HG02970 (cell line): ENCODE results near the gene VAPB.

Experiments used
- ATAC-seq: cut with Tn5 transposase; IDR thresholded peaks from one replicate; pipeline ENCODE4 v1.9.1; 2021; ENCODE audit warnings: mild to moderate bottlenecking, moderate library complexity, moderate number of reproducible peaks; ENCODE audit not compliant: unreplicated experiment, low FRiP score

The VAPB gene

DNA sequence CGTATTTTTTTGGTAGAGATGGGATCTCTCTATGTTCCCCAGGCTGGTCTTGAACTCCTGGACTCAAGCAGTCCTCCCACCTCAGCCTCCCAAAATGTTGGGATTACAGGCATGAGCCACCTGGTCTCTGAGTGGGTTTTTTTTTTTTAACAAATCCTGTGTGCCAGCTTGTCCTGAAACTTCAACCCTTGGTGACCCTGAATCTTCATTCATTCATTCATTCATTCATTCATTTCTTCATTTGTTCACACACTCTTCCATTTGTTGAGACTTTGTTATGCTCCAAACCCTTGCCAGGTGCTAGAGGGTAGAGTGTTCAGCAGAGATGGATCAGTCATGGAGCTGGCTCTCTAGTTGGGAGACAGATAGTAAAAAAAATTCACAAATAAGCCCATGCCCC, 12.0 kb upstream of the VAPB start:
- no peak for ATAC-seq

DNA sequence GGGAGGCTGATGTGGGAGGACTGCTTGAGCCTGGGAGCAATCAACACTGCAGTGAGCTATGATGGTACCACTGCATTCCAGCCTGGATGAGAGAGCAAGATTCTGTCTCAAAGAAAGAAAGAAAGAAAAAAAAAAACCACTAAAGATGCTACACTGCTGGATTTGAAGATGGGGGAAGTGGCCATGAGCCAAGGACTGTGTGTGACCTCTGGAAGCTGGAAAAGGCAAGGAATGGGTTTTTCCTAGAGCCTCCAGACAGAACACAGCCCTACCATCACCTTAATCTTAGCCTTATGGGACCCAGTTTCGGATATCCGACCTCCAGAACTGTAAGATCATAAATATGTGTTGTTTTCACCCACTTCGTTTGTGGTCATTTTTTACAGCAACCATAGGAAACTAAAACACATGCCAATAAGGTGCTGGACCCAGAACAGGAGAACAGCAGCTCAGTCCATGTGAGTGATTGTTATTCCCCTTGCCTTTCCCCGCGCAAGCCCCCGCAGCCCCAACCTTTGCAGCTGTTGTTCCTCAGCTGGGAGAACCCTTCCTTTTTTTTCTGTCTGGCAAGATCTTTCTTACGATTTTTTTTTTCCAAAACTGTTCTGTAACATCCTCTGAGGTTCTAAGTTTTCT, 11.1 kb upstream of the VAPB start:
- no peak for ATAC-seq

DNA sequence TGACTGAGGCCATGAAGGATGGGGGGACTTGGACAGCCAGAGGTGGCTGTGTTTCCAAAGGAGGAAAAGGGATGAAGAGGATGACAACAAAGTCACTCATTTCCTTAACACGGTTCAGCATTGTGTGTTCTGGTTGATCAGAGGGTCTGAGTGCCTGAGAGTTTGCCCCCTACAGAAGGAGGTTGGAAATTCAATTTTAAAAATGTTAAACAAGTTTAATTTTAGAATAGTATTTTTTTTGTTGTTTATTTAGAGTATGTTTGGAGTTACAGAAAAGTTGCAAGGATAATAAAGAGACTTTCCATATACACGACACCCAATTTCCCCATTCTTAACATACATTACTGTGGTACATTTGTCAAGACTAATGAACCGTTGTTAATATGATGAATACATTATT, 10.3 kb upstream of the VAPB start:
- no peak for ATAC-seq

DNA sequence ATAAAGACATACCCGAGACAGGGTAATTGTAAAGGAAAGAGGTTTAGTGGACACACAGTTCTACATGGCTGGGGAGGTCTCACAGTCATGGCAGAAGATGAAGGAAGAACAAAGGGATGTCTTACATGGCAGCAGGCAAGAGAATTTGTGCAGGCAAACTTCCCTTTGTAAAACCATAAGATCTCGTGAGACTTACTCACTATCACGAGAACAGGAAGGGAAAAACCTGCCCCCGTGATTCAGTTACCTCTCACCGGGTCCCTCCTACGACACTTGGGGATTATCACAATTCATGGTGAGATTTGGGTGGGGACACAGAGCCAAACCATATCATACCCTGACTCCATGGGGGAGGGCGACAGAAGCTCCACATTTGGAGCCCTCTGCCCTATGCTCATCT, 7.4 kb upstream of the VAPB start:
- ATAC-seq, result no peak

DNA sequence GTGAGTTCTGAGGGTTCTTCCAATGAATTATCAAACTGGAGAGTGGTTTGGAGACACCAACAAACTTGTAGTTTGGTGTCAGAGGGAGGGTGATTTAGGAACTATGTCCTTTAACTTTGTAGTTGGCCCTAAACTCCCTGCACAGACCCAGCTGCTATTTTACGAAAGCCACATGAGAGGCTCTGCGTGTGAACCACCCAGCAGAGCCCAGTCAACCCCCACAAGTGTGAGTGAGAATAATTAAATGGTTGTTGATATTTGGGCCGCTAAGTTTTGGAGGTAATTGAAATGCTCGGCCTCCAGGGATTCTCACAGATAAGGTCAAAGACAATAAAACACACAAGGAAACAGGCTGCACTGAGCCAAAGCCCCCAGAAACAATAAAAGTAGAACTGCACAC, 6.9 kb upstream of the VAPB start:
- no peak for ATAC-seq

DNA sequence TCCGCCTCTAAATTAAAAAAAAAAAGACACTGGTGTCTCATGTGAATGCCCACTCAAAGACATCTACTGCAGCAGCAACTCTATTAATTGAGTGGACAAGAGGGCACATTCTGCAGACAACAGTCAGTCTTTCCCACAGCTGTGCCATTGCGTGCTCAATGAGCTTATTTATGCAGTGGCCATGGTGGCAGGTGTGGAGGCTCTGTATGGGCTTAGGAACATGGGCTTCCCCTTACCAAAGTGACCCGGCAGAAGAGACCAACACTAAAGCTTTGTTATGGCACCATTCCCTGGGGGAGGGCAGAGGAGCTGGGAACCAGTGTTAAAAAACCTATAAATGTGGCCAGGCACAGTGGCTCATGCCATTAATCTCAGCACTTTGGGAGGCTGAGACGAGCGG, 4.2 kb upstream of the VAPB start:
- no peak for ATAC-seq

DNA sequence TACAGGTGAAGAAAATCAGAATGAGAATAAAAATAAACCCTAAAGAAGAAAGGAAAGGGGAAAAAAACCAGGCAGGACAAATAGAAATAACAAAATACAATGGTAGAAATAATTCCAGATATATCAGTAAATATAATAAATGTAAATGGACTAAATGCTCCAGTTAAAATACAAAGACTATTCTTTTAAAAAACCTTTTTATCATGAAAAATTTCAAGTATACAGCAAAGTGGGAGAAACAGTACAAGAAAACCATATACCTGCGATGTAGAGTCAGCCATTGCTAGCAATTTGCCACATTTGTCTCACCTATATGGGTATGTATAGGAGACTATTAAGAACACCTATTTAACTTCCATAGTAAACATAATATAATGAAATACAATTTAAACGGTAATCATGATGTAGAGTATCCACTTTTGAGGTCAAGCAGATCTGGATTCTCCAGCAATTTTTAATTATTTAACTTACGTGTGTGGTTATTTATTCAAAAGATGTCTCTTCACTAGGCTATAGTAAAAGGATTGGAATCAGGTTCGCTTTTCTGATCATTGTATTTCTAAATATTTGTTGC, 914 bp upstream of the VAPB start:
- ATAC-seq, result no peak

DNA sequence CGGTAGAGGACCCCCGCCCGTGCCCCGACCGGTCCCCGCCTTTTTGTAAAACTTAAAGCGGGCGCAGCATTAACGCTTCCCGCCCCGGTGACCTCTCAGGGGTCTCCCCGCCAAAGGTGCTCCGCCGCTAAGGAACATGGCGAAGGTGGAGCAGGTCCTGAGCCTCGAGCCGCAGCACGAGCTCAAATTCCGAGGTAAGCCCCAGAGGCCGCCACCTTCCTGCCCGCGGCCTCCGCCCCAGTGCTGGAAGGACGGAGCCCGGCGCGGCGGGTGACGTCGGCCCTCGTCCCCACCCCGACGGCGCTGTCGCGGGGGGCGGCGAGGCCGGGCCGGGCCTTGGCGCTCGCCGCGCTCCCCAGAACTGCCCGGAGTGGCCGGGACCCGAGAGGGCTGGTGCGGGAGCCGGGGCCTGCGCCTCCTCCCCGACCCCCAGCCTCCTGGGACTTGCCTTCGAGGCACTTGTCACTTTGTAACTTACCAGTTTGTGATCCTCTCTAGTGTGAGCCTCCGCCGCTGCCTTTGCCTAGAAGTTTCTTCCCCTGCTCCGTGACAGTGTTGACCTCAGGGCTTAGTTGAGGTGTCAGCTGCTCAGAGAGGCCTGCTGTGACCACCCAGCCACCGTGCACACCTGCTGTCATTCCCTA, 417 bp downstream of the VAPB start:
- peak; percentile 21 for ATAC-seq

DNA sequence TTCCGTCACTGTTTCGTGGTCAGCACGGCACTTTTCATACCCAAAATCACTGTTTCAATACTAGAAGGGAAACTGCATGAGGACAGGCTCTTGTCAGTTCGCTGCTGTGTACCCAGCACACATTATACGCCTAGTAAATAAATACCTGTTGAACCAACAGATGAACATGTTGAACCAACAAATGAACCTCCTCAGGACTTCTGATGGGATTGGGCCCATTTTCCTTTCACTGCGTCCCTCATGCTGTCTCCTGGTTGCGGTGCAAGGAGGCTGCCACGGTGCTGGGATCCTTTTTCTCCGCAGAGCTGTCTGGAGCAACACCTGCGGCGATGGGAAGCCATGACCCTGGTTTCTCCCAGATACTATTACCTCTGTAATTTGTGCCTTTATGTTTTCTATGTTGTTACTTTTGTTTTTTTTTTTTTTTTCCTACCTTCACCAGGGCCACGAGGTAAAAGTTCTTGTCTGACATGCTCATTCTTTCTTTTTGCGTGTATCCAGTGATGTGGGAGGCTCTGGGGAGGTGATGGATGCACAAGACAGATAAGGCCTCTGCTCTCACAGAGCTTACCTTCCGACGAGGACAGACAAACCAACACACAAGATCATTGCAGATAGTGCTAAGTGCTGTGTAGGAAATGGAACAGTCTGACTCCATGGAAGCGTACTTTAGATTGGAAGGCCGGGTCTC, 1.1 kb downstream of the VAPB start:
- no peak for ATAC-seq

DNA sequence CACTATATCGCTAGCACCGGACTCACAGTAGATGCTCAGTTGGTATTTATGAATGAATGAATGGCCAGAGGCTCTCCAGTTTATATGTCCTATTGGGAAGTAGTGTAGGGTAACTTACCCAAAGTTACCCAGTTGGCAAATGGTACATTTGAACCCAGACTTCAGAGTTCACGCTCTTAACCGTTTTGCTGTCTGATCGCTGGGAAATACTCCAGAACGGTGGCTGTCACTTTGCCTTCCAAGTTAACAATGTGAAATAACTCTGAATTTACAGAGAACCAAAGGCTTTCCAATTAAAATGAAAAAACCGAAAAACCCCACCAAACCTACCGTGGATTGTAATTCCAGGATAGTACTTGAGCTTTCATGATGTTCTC, 1.6 kb downstream of the VAPB start:
- no peak for ATAC-seq

DNA sequence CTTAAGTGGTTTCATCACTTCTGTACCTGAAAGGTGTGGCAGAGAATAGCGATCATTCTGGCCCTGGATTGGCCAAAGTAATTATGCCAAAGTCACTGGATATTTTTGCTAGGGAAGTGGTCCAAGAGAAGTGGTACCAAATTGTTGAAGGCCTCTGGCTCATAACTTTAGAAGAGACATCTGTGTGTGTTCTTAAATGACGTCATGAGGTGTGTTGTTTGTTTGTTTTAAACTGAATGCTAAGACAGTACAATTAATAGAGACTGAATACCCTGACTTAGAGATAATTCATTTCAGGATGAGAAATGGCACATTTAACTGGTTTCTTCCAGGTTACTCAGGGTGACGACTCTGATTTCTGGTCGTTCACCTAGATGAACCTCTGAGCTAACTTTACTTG, 3.3 kb downstream of the VAPB start:
- no peak for ATAC-seq

DNA sequence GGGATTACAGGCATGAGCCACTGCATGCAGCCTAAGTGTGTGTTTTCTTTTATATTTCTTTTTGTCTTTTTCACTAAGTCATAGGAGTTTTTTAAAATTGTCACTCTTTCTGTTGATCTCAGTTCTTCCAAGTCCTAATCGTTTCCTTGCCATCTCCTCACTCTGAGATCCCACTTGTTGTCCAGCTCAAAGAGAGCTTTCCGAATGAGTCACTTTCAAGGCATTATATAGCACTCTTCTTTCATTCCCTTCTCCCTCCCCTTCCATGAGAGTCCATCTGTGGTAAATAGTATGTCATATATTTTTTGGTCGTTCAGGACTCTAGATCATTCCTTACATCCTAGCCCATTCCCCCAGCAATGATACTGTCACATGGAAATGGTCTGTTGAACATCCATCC, 4.3 kb downstream of the VAPB start:
- no peak for ATAC-seq

DNA sequence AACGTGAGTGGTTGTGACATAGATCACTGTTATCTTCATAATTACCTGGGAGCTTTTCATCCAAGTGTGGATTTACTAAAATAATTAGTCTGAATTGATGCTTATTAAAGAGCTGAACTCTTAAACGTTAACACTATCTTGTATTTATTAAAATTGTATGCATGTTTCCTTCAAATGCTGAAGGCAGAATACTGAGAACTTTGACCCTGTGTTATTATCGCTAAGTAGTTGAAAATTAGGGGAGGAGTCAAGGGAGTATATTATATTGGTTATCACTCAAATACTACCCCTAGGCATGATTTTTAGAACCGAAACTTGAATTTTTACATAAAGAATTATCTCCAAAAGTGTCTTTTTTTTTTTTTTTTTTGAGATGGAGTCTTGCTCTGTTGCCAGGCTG, 5.8 kb downstream of the VAPB start:
- ATAC-seq, result no peak

DNA sequence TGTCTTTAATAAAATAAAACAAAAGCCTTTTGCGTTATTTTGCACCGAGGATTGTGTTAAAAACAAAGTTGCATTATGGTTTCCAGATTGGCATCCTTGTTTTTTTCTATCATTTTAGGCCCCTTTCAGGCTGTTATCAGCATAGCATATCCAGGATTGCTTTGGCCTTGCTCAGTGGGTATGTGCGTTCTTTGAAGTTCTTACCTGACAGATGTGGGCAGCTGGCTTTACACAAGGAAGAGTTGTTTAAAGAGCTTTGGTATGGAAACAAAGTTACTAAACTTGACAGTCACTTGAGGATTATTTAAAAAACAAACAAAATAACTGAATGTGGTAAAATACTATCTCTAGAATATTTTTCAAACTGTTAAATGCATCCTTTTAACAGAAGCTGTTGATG, 6.6 kb downstream of the VAPB start:
- no peak for ATAC-seq

DNA sequence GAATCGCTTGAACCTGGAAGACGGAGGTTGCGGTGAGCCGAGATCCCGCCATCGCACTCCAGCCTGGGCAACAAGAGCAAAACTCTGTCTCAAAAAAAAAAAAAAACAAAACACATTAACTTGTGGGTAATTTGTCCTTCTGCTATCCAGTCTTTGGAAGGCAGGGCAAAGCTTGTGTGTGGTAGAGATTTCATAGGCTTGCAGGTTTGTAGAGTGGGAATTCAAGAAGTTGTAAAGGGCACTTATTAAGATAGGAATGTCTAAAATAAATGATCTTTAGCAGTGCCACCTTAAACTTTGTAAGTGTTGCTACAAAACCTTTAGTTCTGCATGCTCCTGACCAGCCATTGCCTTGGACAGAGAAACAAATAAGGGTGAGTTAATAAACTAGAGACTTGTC, 8.4 kb downstream of the VAPB start:
- no peak for ATAC-seq

DNA sequence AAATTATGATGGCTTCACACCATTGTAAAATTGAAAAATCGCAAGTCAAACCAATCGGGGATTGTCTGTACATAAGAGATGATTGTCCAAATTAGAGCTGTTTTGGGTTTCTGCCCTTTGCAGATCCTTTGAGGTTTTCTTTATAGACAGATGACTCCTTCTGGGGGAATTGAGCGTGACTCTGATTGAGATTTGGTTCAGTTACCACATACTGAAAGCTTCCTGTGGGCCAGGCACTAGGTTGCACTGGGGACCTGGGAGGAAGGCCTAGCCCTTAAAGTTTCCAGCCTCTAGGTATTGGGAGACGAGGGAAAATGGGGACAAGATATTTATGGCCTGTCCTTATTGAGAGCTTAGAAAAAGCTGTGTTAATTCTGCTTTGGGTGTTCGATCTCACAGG, 9.2 kb downstream of the VAPB start:
- ATAC-seq, result no peak

DNA sequence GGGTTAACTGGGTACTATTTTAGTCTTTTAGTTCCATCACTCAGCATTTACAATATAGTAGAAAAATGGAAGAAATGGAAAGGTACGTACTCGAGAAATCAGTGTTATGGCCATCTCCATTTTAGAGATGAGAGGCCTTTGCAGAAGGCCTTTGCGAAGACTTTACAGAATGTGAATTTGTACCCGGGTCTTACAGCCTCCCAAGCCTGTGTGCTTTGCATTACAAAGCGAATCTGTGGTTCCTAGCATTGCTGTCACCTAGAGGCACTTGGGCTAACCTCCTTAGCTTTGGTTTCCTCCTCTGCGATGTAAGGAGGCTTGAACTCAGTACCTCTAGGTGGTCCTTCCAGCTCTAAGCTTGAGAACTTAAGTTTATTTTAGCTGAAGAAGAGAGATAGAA, 10.9 kb downstream of the VAPB start:
- no peak for ATAC-seq

DNA sequence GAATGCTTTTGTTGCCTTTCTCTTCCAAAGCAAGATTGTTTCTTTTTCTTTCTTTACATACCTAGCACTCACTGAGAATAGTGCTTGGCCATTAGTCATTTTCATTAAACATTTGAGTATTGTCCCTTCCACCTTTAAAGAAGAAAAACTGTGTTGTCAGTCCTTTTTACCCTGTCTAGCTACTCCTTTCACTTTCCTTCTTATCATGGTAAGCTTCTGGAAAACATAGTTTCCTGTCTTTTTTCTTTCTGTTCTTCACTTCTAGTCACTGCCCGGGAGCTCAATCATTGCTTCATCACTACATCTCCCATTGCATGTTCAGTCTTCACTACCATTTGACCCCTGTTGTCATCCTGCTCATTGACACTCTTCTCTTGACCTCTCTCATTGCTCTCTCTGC, 12.1 kb downstream of the VAPB start:
- ATAC-seq, result no peak

DNA sequence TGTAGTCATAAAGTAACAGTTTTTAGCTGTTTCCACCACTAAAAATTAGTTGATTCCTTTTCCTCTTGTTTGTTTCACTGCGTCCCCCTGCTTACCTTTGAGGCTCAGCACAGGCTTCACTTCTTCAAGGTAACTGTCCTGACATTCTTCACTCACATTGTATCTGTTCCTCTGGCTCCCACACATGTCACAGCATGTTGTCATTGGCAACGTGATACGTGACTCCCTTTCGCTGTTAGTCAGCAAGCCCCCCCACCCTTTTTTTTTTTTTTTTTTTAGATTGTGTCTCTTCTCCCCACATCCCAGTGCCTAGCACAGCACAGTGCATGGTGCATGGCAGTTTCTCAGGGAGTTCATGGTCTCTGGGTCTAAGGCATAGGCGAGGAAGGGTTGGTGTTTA, 13.3 kb downstream of the VAPB start:
- ATAC-seq, result no peak

DNA sequence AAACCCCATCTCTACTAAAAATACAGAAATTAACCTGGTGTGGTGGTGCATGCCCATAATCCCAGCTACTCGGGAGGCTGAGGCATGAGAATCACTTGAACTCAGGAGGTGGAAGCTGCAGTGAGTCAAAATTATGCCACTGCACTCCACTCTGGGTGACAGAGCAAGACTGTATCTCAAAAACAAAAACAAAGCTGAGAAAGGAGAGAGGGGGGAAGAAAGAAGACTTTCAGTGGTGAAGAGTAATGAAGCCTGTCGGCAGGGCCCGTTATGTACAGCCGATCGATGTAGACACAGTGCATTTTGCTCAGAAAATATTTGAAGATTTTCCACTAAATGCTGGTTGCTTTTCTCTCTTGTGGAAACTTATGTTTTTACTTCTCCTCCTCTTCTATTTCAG, 13.8 kb downstream of the VAPB start:
- ATAC-seq, result peak; percentile 57

DNA sequence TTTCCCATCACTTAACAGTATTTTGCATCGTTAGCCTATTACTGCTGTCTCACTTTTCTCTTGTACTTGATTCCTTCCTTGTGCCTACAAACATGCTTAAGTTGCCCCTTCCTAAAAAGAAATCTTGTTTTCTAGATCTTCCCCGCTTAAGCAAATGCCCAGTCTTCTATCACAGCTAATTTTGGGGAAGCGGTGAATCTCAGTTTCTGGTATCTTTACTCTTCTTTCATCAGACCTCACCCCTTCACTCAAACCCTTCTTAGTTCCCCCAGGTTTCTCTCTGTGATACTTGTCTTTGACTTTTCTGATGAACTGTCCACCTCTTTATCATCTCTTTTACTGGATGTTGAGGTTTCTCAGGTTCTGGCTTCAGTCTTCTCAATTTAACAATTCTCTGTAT, 14.2 kb downstream of the VAPB start:
- peak; percentile 27 for ATAC-seq
